GM12878 (cell line): ENCODE data around the gene CRTC1. TPM values are rescaled to one million over a fixed set of nuclear protein-coding genes. Genes with fewer than 3 reads are reported as not detected.

Experiments
- ATAC-seq: fragments of 200-7000 bp; cut with Tn5 transposase; 3 replicates; pipeline ENCODE4 v1.9.1; 2020; ENCODE audit warnings: mild to moderate bottlenecking, moderate library complexity
- BruUV-seq: library from RNA; stranded (reverse); fragments of 400-500 nt; replicated peaks from 2 replicates; lab custom pipeline; 2021; lab: Mats Ljungman, UMichigan
- CTCF ChIA-PET: fragments of 300-600 bp; sonication (Branson Sonifier 250); formaldehyde crosslinking; extraction: SDS; loops from one replicate; lab custom pipeline; 2021; ENCODE audit warnings: inconsistent platforms; lab: Yijun Ruan, JAX
- POLR2A ChIA-PET: fragments of 350-600 bp; formaldehyde crosslinking; extraction: SDS; loops from one replicate; lab custom pipeline; 2021; ENCODE audit warnings: inconsistent platforms; lab: Charles Lee
- RAD21 ChIA-PET: fragments of 300-600 bp; sonication (Branson Sonifier 250); formaldehyde crosslinking; loops from one replicate; lab custom pipeline; 2023; ENCODE audit warnings: antibody characterized with exemption; ENCODE audit not compliant: unreplicated experiment; lab: Charles Lee
- SMC1A ChIA-PET: fragments of 300-600 bp; sonication (Branson Sonifier 250); formaldehyde crosslinking; loops from one replicate; lab custom pipeline; 2023; ENCODE audit not compliant: unreplicated experiment, uncharacterized antibody; lab: Charles Lee
- DNase-seq: peaks from one replicate; pipeline ENCODE4 v3.0.0-alpha.2; 2011; ENCODE audit warnings: low read depth, low spot score
- FAIRE-seq: peaks from 3 replicates; lab custom pipeline; 2011; peaks lifted over from hg19 to GRCh38; lab: Jason Lieb, UNC
- H2AFZ ChIP-seq: 2 replicates; pipeline ENCODE4 v1.6.0; 2011; ENCODE audit warnings: low read depth, low read length, control low read depth; ENCODE audit not compliant: control insufficient read depth
- H3K27ac ChIP-seq: 2 replicates; pipeline ENCODE4 v1.5.1; 2011; ENCODE audit warnings: control low read depth; ENCODE audit not compliant: control insufficient read depth, insufficient read depth
- H3K27me3 ChIP-seq, 2 experiments: replicated peaks in 1 of 2; 2 replicates each; pipeline versions ENCODE4 v1.6.0 to v1.6.1; 2011; ENCODE audit warnings: low read length in 1 of 2; ENCODE audit not compliant: control insufficient read depth in 2 of 2, insufficient read depth in 2 of 2
- H3K36me3 ChIP-seq, 2 experiments: 2 replicates each; pipeline ENCODE4 v1.5.1; 2011; ENCODE audit warnings: low read length in 1 of 2; ENCODE audit not compliant: control insufficient read depth in 2 of 2, insufficient read depth in 2 of 2
- H3K4me1 ChIP-seq: 2 replicates; pipeline ENCODE4 v1.6.1; 2011; ENCODE audit warnings: mild to moderate bottlenecking, low read length, moderate library complexity, mixed read lengths; ENCODE audit not compliant: control insufficient read depth, insufficient read depth
- H3K4me2 ChIP-seq: 2 replicates; pipeline ENCODE4 v1.6.0; 2011; ENCODE audit warnings: control low read depth; ENCODE audit not compliant: control insufficient read depth, insufficient read depth
- H3K4me3 ChIP-seq: fragments of 200-600 bp; sonication (generic); 2 replicates; pipeline ENCODE4 v1.5.1; 2016
- H3K79me2 ChIP-seq: 2 replicates; pipeline ENCODE4 v1.6.0; 2011; ENCODE audit warnings: low read length; ENCODE audit not compliant: control insufficient read depth, insufficient read depth
- H3K9ac ChIP-seq: 2 replicates; pipeline ENCODE4 v1.8.0; 2011; ENCODE audit warnings: low read length, control low read depth, mixed read lengths; ENCODE audit not compliant: control insufficient read depth, insufficient read depth
- H3K9me3 ChIP-seq: replicated peaks from 3 replicates; pipeline ENCODE4 v1.5.1; 2011; ENCODE audit warnings: mild to moderate bottlenecking, low read length; ENCODE audit not compliant: control insufficient read depth, insufficient read depth
- H4K20me1 ChIP-seq: 2 replicates; pipeline ENCODE4 v1.6.0; 2011; ENCODE audit not compliant: control insufficient read depth, insufficient read depth
- KDM1A ChIP-seq: fragments of 200-600 bp; sonication (generic); IDR thresholded peaks from 2 replicates; pipeline ENCODE4 v1.6.1; 2016; ENCODE audit warnings: borderline replicate concordance
- NFYA ChIP-seq: IDR thresholded peaks from 2 replicates; pipeline ENCODE4 v1.6.1; 2011; ENCODE audit warnings: low read depth, mild to moderate bottlenecking, low read length, improper control_type of control experiment, borderline replicate concordance
- TBL1XR1 ChIP-seq: IDR thresholded peaks from 2 replicates; pipeline ENCODE4 v1.6.1; 2012; ENCODE audit warnings: low read depth, low read length, improper control_type of control experiment
- WRNIP1 ChIP-seq: IDR thresholded peaks from 2 replicates; pipeline ENCODE4 v1.6.1; 2011; ENCODE audit warnings: low read depth, low read length, improper control_type of control experiment, borderline replicate concordance
- YBX1 ChIP-seq: fragments of 450-650 bp; IDR thresholded peaks from 2 replicates; pipeline ENCODE4 v1.6.1; 2016; ENCODE audit warnings: antibody characterized with exemption
- ZNF217 ChIP-seq: fragments of 450-650 bp; IDR thresholded peaks from 2 replicates; pipeline ENCODE4 v1.6.1; 2017; ENCODE audit warnings: antibody characterized with exemption, mild to moderate bottlenecking
- ZNF592 ChIP-seq: fragments of 450-650 bp; IDR thresholded peaks from 2 replicates; pipeline ENCODE4 v1.6.1; 2017; ENCODE audit warnings: mild to moderate bottlenecking, moderate library complexity
- WGBS: methylation state at CpG from one replicate; pipeline ENCODE4 v1.1.6; 2016; ENCODE audit warnings: low lambda C conversion rate; ENCODE audit not compliant: insufficient replicate concordance, insufficient coverage; ENCODE audit errors: missing lambda C conversion rate; 5-methylcytosine and 5-hydroxymethylcytosine counted together
- in situ Hi-C: fragments of 300-500 bp; cut with MboI; formaldehyde crosslinking; loops from 9 replicates; pipeline ENCODE4 v1.14.3; 2018; ENCODE audit warnings: mixed read lengths
- intact Hi-C: fragments of 100-400 bp; cut with micrococcal nuclease; formaldehyde crosslinking; loops from one replicate; pipeline ENCODE4 v1.14.2; 2022; ENCODE audit not compliant: unreplicated experiment
- polyA plus RNA-seq, 11 experiments: library from polyadenylated mRNA; depleted of rRNA in 4 of 11; unstranded in 6 of 11; stranded (reverse) in 5 of 11; fragments of >200 nt; fragmentation: Nextera tagmentation in 4 of 11; fragmentation: Illumina TruSeq in 1 of 11; extraction: Ambion mirVana in 4 of 11; extraction: Trizol in 1 of 11; gene quantifications; 1 replicate in 1 of 11; 2 replicates in 10 of 11; pipeline versions ENCODE4 v1.2.1 to v1.2.3, GENCODE V29; 2011 to 2016; ENCODE audit warnings: inconsistent platforms in 2 of 11, missing spikeins in 2 of 11, low read depth in 1 of 11
- total RNA-seq, 4 experiments: library from RNA; depleted of rRNA in 3 of 4; stranded (reverse); fragments of >200 nt in 3 of 4; fragmentation: Illumina TruSeq in 1 of 4; extraction: Trizol in 1 of 4; gene quantifications; 2 replicates each; pipeline versions ENCODE4 v1.2.1 to v1.2.3, GENCODE V29; 2013 to 2021

CRTC1 gene
- total and polyA plus RNA-seq, 10 of the 15 experiments (the other 5 are each of a cell fraction or from before 2014, with no cell fraction given): 0.02 to 4.6 (median 1.1) TPM; not detected in 1

- Histone ChIP-seq H4K20me1 (no peaks in the 10 kb centered on the region), H3K9ac (no peak overlapping the region), H3K4me3 (no peak overlapping the region), H3K36me3 (no peaks in the 10 kb centered on the region), H3K27me3 (no peaks in the 10 kb centered on the region), H2AFZ (no peak overlapping the region), H3K4me1 (no peaks in the 10 kb centered on the region), H3K79me2 (no peaks in the 10 kb centered on the region), H3K4me2 (no peak overlapping the region), H3K9me3 (no peaks in the 10 kb centered on the region), H3K27ac (no peak overlapping the region)
- ATAC-seq (no peak), FAIRE-seq (no peak), DNase-seq (no peak)
- ChIA-PET SMC1A (no interaction called here), POLR2A (no interaction called here), RAD21 (no interaction called here), CTCF (no interaction called here)
- in situ Hi-C loops: no loop called here
- WGBS: 84% methylated on average over 16 of the region's 16 CpGs
- no peak for TF ChIP-seq YBX1
- no peak for TF ChIP-seq ZNF217
- no peak for TF ChIP-seq NFYA
- no peak for TF ChIP-seq ZNF592
- TF ChIP-seq WRNIP1: no peak
- no peak for TF ChIP-seq TBL1XR1
- no peak for TF ChIP-seq KDM1A
- no TSS peak for BruUV-seq
- intact Hi-C loops: no loop called here
Measured at GRCh38 chr19:18756896-18757295, 73.4 kb downstream of the CRTC1 start.
